HepG2 (cell line): Measurements from ENCODE around the gene CYBRD1. TPM values are rescaled to one million over a fixed set of nuclear protein-coding genes. Genes with fewer than 3 reads are reported as not detected.

ENCODE experiments used
- CHD4 ChIP-seq: fragments of 200-600 bp; sonication (generic); IDR thresholded peaks from 2 replicates; pipeline ENCODE4 v1.7.0; 2017; ENCODE audit warnings: mild to moderate bottlenecking, low read length, borderline replicate concordance
- ELF3 ChIP-seq: IDR thresholded peaks from 2 replicates; pipeline ENCODE4 v1.6.1; 2016; ENCODE audit warnings: missing genetic modification reagents, missing compliant biosample characterization
- HMG20A ChIP-seq: IDR thresholded peaks from 2 replicates; pipeline ENCODE4 v1.6.1; 2016; ENCODE audit warnings: borderline replicate concordance
- HMG20B ChIP-seq: conservative IDR thresholded peaks from 2 replicates; pipeline ENCODE4 v1.6.1; 2016; ENCODE audit warnings: missing genetic modification reagents, missing compliant biosample characterization
- MTA1 ChIP-seq: sonication (generic); formaldehyde crosslinking; IDR thresholded peaks from 2 replicates; pipeline ENCODE4 v1.4.0; 2020; ENCODE audit warnings: missing genetic modification reagents, mild to moderate bottlenecking, borderline replicate concordance
- PTBP1 ChIP-seq: fragments of 200-400 bp; formaldehyde crosslinking; IDR thresholded peaks from 2 replicates; pipeline ENCODE4 v1.6.1; 2018; ENCODE audit warnings: low read length, low read depth; ENCODE audit not compliant: poor library complexity, severe bottlenecking
- RBM22 ChIP-seq: fragments of 200-400 bp; formaldehyde crosslinking; optimal IDR thresholded peaks from 2 replicates; pipeline ENCODE3; 2017; ENCODE audit warnings: mild to moderate bottlenecking, low read length, moderate library complexity
- SIN3A ChIP-seq: IDR thresholded peaks from 2 replicates; pipeline ENCODE4 v1.6.1; 2011; ENCODE audit warnings: low read depth, mild to moderate bottlenecking, control low read depth, low read length, borderline replicate concordance
- ZMYM3 ChIP-seq: sonication (generic); formaldehyde crosslinking; IDR thresholded peaks from 2 replicates; pipeline ENCODE4 v1.5.1; 2020; ENCODE audit warnings: mild to moderate bottlenecking, missing genetic modification reagents
- ZNF12 ChIP-seq: sonication (generic); formaldehyde crosslinking; IDR thresholded peaks from 2 replicates; pipeline ENCODE4 v1.5.0; 2020; ENCODE audit warnings: missing genetic modification reagents
- ZNF432 ChIP-seq: sonication (generic); formaldehyde crosslinking; IDR thresholded peaks from 2 replicates; pipeline ENCODE4 v1.5.0; 2020; ENCODE audit warnings: missing genetic modification reagents, mild to moderate bottlenecking, borderline replicate concordance
- ZNF446 ChIP-seq: sonication (generic); formaldehyde crosslinking; IDR thresholded peaks from 2 replicates; pipeline ENCODE4 v1.5.0; 2020; ENCODE audit warnings: mild to moderate bottlenecking, missing genetic modification reagents
- ZNF547 ChIP-seq: sonication (generic); formaldehyde crosslinking; IDR thresholded peaks from 2 replicates; pipeline ENCODE4 v1.5.1; 2020; ENCODE audit warnings: mild to moderate bottlenecking, missing genetic modification reagents
- ZNF558 ChIP-seq: sonication (generic); formaldehyde crosslinking; IDR thresholded peaks from 2 replicates; pipeline ENCODE4 v1.9.0; 2022; ENCODE audit warnings: mild to moderate bottlenecking, missing genetic modification reagents, borderline replicate concordance
- ZNF790 ChIP-seq: sonication (generic); formaldehyde crosslinking; IDR thresholded peaks from 2 replicates; pipeline ENCODE4 v1.8.0; 2022; ENCODE audit warnings: missing genetic modification reagents, mild to moderate bottlenecking, borderline replicate concordance
- polyA plus RNA-seq, 8 experiments: library from polyadenylated mRNA; depleted of rRNA in 3 of 8; stranded (reverse) in 7 of 8; unstranded in 1 of 8; fragments of >200 nt; fragmentation: Illumina TruSeq in 4 of 8; extraction: Trizol in 4 of 8; gene quantifications; 2 replicates each; pipeline versions ENCODE4 v1.2.1 to v1.2.3, GENCODE V29; 2011 to 2016; ENCODE audit warnings: low read depth in 4 of 8, missing spikeins in 1 of 8, mixed read lengths in 1 of 8; ENCODE audit not compliant: insufficient read depth in 1 of 8
- total RNA-seq, 5 experiments: library from RNA; depleted of rRNA; stranded (reverse); fragments of >200 nt; fragmentation: Illumina TruSeq; extraction: Trizol; gene quantifications; 2 replicates each; pipeline ENCODE4 v1.2.3, GENCODE V29; 2016; ENCODE audit warnings: low read depth in 1 of 5
- TF ChIP-seq, protein P1 (sequence below): sonication (generic); formaldehyde crosslinking; IDR thresholded peaks from 2 replicates; pipeline ENCODE4 v1.4.0; 2020; ENCODE audit warnings: mild to moderate bottlenecking, missing genetic modification reagents
- TF ChIP-seq, protein P2 (sequence below): sonication (generic); formaldehyde crosslinking; IDR thresholded peaks from 2 replicates; pipeline ENCODE4 v1.4.0; 2020; ENCODE audit warnings: missing genetic modification reagents
- TF ChIP-seq, protein P3 (sequence below): sonication (generic); formaldehyde crosslinking; IDR thresholded peaks from 2 replicates; pipeline ENCODE4 v1.8.1; 2022; ENCODE audit warnings: mild to moderate bottlenecking, missing genetic modification reagents
- TF ChIP-seq, protein P4 (sequence below): sonication (generic); formaldehyde crosslinking; IDR thresholded peaks from 2 replicates; pipeline ENCODE4 v1.5.0; 2020; ENCODE audit warnings: mild to moderate bottlenecking, missing genetic modification reagents, moderate library complexity
- TF ChIP-seq, protein P5 (sequence below): sonication (generic); formaldehyde crosslinking; IDR thresholded peaks from 2 replicates; pipeline ENCODE4 v1.5.0; 2020; ENCODE audit warnings: missing genetic modification reagents

The CYBRD1 gene
- total and polyA plus RNA-seq, 2 of the 13 experiments (the other 11 are each of a cell fraction or from before 2014, with no cell fraction given), result 0.13 to 0.42 TPM

DNA sequence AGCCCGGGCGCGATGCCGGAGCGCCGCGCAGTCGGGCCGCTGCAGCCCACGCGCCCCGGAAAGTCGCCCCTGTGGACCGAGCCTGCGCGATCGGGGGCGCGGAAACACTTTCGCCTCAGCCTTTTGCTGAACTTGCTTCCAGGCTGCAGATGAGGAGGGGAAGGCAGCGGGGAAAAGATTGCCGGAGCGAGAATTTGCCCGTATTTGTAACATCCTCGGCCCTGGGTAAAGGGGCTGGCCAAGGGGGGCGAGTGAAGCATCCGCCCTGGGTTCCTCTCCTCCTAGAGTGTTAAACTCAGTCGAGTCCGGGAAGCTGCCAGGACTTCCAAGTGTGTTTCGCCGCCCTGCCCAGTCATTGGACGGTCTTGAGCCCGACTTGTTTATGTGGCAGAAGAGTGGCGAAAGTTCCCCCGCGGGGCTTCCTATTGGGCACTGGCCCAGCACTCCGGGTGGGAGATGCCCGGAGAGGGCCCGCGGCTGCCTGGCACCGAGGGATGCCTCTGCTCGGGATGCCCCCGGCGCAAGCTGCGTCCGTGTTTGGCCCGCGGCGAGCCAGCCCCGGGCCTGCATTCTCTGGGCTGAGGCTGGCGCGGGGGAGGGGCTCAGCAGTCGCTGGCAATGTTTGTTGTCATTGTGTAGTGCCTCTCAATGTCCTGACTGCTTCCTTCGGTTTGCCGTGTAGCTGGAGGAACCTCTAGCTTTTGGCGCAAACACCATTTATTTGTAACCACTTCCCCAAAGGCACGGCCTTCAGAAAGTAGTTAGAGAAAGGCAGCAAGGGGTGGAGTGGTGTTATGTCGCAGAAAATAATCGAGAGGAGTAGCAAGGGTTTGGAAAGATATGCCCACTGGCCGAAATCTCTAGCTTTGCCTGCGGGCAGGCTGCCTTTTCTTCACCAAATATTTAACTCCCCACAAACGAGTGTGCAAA is 1.1 kb downstream of the CYBRD1 start (continued):
- TF ChIP-seq PTBP1 (no peak), SIN3A (no peak), ZMYM3 (no peak), ELF3 (CRISPR knock-in tag) (no peak), ZNF432 (CRISPR knock-in tag) (no peak), ZNF12 (CRISPR knock-in tag) (no peak), HMG20A (CRISPR knock-in tag) (no peak), ZNF446 (CRISPR knock-in tag) (no peak; the same call in 1 of the 2 replicates), ZNF547 (CRISPR knock-in tag) (no peak; the same call in 1 of the 2 replicates), ZNF790 (0 out of 2 replicates have a peak, but pooled peaks have one; percentile 64), CHD4 (no peak), HMG20B (CRISPR knock-in tag) (no peak), RBM22 (no peak), ZNF558 (CRISPR knock-in tag) (peak; percentile 53; the same call in 1 of the 2 replicates), MTA1 (CRISPR knock-in tag) (no peak)
- TF ChIP-seq, protein P1, sequence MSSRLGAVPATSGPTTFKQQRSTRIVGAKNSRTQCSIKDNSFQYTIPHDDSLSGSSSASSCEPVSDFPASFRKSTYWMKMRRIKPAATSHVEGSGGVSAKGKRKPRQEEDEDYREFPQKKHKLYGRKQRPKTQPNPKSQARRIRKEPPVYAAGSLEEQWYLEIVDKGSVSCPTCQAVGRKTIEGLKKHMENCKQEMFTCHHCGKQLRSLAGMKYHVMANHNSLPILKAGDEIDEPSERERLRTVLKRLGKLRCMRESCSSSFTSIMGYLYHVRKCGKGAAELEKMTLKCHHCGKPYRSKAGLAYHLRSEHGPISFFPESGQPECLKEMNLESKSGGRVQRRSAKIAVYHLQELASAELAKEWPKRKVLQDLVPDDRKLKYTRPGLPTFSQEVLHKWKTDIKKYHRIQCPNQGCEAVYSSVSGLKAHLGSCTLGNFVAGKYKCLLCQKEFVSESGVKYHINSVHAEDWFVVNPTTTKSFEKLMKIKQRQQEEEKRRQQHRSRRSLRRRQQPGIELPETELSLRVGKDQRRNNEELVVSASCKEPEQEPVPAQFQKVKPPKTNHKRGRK (CRISPR knock-in tag), result no peak
- TF ChIP-seq, protein P2, sequence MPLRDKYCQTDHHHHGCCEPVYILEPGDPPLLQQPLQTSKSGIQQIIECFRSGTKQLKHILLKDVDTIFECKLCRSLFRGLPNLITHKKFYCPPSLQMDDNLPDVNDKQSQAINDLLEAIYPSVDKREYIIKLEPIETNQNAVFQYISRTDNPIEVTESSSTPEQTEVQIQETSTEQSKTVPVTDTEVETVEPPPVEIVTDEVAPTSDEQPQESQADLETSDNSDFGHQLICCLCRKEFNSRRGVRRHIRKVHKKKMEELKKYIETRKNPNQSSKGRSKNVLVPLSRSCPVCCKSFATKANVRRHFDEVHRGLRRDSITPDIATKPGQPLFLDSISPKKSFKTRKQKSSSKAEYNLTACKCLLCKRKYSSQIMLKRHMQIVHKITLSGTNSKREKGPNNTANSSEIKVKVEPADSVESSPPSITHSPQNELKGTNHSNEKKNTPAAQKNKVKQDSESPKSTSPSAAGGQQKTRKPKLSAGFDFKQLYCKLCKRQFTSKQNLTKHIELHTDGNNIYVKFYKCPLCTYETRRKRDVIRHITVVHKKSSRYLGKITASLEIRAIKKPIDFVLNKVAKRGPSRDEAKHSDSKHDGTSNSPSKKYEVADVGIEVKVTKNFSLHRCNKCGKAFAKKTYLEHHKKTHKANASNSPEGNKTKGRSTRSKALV (CRISPR knock-in tag), result peak; percentile 15; the same call in 1 of the 2 replicates
- TF ChIP-seq, protein P3, sequence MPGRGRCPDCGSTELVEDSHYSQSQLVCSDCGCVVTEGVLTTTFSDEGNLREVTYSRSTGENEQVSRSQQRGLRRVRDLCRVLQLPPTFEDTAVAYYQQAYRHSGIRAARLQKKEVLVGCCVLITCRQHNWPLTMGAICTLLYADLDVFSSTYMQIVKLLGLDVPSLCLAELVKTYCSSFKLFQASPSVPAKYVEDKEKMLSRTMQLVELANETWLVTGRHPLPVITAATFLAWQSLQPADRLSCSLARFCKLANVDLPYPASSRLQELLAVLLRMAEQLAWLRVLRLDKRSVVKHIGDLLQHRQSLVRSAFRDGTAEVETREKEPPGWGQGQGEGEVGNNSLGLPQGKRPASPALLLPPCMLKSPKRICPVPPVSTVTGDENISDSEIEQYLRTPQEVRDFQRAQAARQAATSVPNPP (CRISPR knock-in tag), result no peak
- TF ChIP-seq, protein P4, sequence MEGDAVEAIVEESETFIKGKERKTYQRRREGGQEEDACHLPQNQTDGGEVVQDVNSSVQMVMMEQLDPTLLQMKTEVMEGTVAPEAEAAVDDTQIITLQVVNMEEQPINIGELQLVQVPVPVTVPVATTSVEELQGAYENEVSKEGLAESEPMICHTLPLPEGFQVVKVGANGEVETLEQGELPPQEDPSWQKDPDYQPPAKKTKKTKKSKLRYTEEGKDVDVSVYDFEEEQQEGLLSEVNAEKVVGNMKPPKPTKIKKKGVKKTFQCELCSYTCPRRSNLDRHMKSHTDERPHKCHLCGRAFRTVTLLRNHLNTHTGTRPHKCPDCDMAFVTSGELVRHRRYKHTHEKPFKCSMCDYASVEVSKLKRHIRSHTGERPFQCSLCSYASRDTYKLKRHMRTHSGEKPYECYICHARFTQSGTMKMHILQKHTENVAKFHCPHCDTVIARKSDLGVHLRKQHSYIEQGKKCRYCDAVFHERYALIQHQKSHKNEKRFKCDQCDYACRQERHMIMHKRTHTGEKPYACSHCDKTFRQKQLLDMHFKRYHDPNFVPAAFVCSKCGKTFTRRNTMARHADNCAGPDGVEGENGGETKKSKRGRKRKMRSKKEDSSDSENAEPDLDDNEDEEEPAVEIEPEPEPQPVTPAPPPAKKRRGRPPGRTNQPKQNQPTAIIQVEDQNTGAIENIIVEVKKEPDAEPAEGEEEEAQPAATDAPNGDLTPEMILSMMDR (CRISPR knock-in tag), result no peak
- TF ChIP-seq, protein P5, sequence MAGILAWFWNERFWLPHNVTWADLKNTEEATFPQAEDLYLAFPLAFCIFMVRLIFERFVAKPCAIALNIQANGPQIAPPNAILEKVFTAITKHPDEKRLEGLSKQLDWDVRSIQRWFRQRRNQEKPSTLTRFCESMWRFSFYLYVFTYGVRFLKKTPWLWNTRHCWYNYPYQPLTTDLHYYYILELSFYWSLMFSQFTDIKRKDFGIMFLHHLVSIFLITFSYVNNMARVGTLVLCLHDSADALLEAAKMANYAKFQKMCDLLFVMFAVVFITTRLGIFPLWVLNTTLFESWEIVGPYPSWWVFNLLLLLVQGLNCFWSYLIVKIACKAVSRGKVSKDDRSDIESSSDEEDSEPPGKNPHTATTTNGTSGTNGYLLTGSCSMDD (CRISPR knock-in tag), result no peak
